ENCODE data around the gene ACSBG1.

DNA sequence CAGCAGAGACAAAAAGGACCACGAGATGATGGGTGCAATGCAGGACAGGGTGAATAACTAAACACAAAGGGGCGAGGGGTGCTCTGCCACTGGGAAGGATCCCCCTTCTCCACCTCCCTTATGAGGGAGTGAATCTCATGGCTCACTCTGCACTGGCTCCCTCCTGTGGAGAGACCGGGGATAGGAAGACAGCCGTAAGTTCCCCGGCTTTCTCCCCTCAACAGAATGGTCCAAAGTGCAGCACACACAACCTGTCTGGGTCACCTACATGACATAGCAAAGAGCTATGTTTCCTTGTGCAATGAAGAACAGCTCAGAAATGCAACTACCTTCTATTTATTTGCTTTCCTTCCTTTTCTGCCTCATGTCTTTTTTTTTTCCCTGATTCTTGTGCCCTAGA is 7.8 kb upstream of the ACSBG1 start:
- TF ChIP-seq CTCF (IDR thresholded peaks at IDR 0.05) (no peak), POLR2A (IDR thresholded peaks at IDR 0.05) (no peak)

Data from ovary (tissue), 3 donors.